NB4 (cell line): ENCODE results near the gene GALNT2.

Experiments
- DNase-seq: peaks from one replicate; pipeline ENCODE4 v3.0.0; 2010; ENCODE audit warnings: low read depth
- H3K4me3 ChIP-seq: one replicate; pipeline ENCODE4 v1.5.1; 2011; ENCODE audit warnings: mild to moderate bottlenecking, low read depth, low read length, moderate library complexity
- CTCF ChIP-seq: IDR thresholded peaks from one replicate; pipeline ENCODE4 v1.5.1; 2012; ENCODE audit warnings: low read depth, low read length
- MAX ChIP-seq: IDR thresholded peaks from 2 replicates; pipeline ENCODE4 v1.6.1; 2011; ENCODE audit warnings: low read depth, low read length
- MYC ChIP-seq: IDR thresholded peaks from 2 replicates; pipeline ENCODE4 v1.6.1; 2011; ENCODE audit warnings: low read depth, low read length
- POLR2A ChIP-seq: IDR thresholded peaks from 2 replicates; pipeline ENCODE4 v1.6.1; 2011; ENCODE audit warnings: mild to moderate bottlenecking; ENCODE audit not compliant: insufficient read length; ENCODE audit errors: extremely low read depth

Gene GALNT2

GRCh38 chr1:230040440-230040839, 26.6 kb upstream of the GALNT2 start:
- DNase-seq: no peak
- no peak for TF ChIP-seq POLR2A
- H3K4me3 ChIP-seq: no peak overlapping the region

- no peak for DNase-seq
- no peak overlapping the region for H3K4me3 ChIP-seq
- TF ChIP-seq MAX (no peak), MYC (no peak), POLR2A (no peak), CTCF (no peak)
Observed at GRCh38 chr1:230043081-230043480, 24.0 kb upstream of the GALNT2 start.

- TF ChIP-seq POLR2A (no peak), CTCF (no peak), MAX (no peak), MYC (no peak)
- no peak overlapping the region for H3K4me3 ChIP-seq
- DNase-seq: no peak
Observed at GRCh38 chr1:230044729-230045128, 22.3 kb upstream of the GALNT2 start.

GRCh38 chr1:230047114-230047865, 19.7 kb upstream of the GALNT2 start:
- DNase-seq: no peak

GRCh38 chr1:230048322-230048721, 18.7 kb upstream of the GALNT2 start:
- DNase-seq: no peak
- TF ChIP-seq MAX: no peak
- no peak overlapping the region for H3K4me3 ChIP-seq

More at GRCh38 chr1:230047114-230047865, 19.7 kb upstream of the GALNT2 start:
- H3K4me3 ChIP-seq: no peak overlapping the region
- TF ChIP-seq MAX (no peak), MYC (no peak), POLR2A (no peak)

GRCh38 chr1:230048922-230049321, 18.1 kb upstream of the GALNT2 start:
- no peak for TF ChIP-seq POLR2A
- TF ChIP-seq MAX: no peak
- TF ChIP-seq MYC: no peak
- TF ChIP-seq CTCF: no peak
- no peak overlapping the region for H3K4me3 ChIP-seq
- DNase-seq: no peak

- DNase-seq: no peak
- H3K4me3 ChIP-seq: no peak overlapping the region
- TF ChIP-seq POLR2A (no peak), MAX (no peak), CTCF (no peak), MYC (no peak)
Observed at GRCh38 chr1:230049731-230050130, 17.3 kb upstream of the GALNT2 start.
